HFF-Myc (cell line): ENCODE data around the gene TIPARP.

Experiments used
- DNase-seq: peaks from one replicate; pipeline ENCODE4 v3.0.0-alpha.2; 2011; ENCODE audit warnings: low read depth; ENCODE audit errors: extremely low read depth
- H3K4me3 ChIP-seq: replicated peaks from 2 replicates; pipeline ENCODE4 v1.5.1; 2011; ENCODE audit warnings: low read depth, mild to moderate bottlenecking, control low read depth, low read length
- CTCF ChIP-seq: IDR thresholded peaks from 2 replicates; pipeline ENCODE4 v1.5.1; 2012; ENCODE audit warnings: mild to moderate bottlenecking, low read depth, low read length, control low read depth; ENCODE audit errors: missing control alignments

TIPARP gene

GRCh38 chr3:156741935-156742334 lies 67.5 kb downstream of the TIPARP start:
- no peak for DNase-seq
- H3K4me3 ChIP-seq, result no peak overlapping the region
- no peak for TF ChIP-seq CTCF

DNA sequence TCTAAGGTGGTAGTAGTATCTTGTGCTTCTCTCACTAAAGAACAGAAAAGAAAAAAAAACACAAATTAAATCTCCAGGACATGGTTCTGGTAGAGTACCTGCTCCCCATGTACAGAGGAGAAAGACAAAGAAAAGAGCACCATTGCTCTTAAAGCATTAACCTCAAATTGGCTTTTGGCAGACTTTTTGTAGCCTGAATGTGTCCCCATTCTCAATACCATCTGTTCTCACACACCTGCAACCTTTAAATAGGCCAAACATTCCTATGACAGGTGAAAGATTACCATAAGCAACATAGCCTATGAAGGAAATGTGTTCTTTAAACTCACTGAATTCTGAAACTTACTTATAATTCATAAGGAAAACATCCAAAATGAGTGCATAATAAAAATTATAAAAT lies 68.0 kb downstream of the TIPARP start:
- DNase-seq, result no peak
- TF ChIP-seq CTCF, result no peak
- no peak overlapping the region for H3K4me3 ChIP-seq

GRCh38 chr3:156743859-156744258 lies 69.5 kb downstream of the TIPARP start:
- no peak for TF ChIP-seq CTCF
- no peak overlapping the region for H3K4me3 ChIP-seq
- DNase-seq, result no peak

GRCh38 chr3:156744631-156745030 lies 70.2 kb downstream of the TIPARP start:
- TF ChIP-seq CTCF, result no peak

GRCh38 chr3:156745766-156746165 lies 71.4 kb downstream of the TIPARP start:
- DNase-seq, result no peak
- no peak for TF ChIP-seq CTCF
- no peak overlapping the region for H3K4me3 ChIP-seq

More at GRCh38 chr3:156744631-156745030, 70.2 kb downstream of the TIPARP start:
- no peak for DNase-seq
- no peak overlapping the region for H3K4me3 ChIP-seq

DNA sequence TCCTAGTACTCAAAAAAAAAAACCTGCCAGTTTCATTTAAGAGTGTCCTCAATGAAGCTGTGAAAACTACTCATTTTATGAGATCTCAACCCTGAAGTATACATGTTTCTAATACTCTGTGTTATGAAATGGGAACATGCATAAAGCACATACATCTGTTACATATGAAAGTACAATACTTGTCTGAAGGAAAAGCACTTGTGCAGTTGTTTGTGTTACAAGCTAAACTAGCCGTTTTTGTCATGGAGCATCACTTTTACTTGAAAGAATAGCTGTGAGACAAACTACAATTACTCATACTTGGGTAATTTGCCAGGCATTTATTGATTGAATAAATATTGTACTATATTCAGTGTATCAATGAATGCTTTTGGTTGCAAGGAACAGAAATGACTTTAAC lies 72.7 kb downstream of the TIPARP start:
- H3K4me3 ChIP-seq, result no peak overlapping the region
- TF ChIP-seq CTCF, result no peak
- DNase-seq, result no peak

DNA sequence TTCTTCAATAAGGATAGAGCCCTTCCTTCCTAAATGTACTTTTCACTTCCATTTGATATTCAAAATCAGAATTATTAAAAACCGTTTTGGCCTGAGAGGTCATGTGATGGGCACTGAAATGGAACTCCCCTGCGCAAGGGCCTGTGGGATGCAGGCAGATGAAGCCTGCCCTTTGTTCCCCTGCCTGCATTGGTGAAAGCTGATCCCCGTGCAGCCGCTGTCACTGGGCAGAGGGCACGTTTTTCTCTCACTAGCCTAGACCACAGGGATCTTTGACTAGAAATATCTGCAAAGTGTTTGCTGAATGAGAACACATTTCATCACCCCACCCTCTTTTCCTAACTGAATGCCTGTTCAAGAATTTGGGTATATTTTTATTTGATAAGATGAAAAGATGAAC lies 74.9 kb downstream of the TIPARP start:
- DNase-seq, result no peak

More for the DNA sequence above, 74.9 kb downstream of the TIPARP start:
- no peak for TF ChIP-seq CTCF
- no peak overlapping the region for H3K4me3 ChIP-seq
